Brain pericyte (primary cell): Measurements from ENCODE around the gene PATJ.
"Not testable (repeated sequence)": the region's sequence is repeated elsewhere in the genome, so short reads cannot be mapped to it uniquely, and the experiment has no call there.

Experiments
- DNase-seq: peaks from one replicate; pipeline ENCODE4 v3.0.0-alpha.2; 2012; ENCODE audit warnings: low read depth, low spot score

The PATJ gene

GRCh38 chr1:62177621-62178020 lies 435.3 kb downstream of the PATJ start:
- DNase-seq = no peak

- no peak for DNase-seq
Observed at GRCh38 chr1:62178372-62178771, 436.1 kb downstream of the PATJ start.

- DNase-seq = not testable (repeated sequence)
Observed at GRCh38 chr1:62180054-62180453, 437.8 kb downstream of the PATJ start.

GRCh38 chr1:62180639-62181038 lies 438.4 kb downstream of the PATJ start:
- DNase-seq = no peak

GRCh38 chr1:62181532-62181931 lies 439.3 kb downstream of the PATJ start:
- DNase-seq = no peak

- DNase-seq = not testable (repeated sequence)
Observed at GRCh38 chr1:62182157-62182556, 439.9 kb downstream of the PATJ start.

- DNase-seq = not testable (repeated sequence)
Observed at GRCh38 chr1:62183164-62184020, 441.1 kb downstream of the PATJ start.

GRCh38 chr1:62184336-62184735 lies 442.1 kb downstream of the PATJ start:
- DNase-seq = no peak

- not testable (repeated sequence) for DNase-seq
Observed at GRCh38 chr1:62185233-62185632, 443.0 kb downstream of the PATJ start.

- no peak for DNase-seq
Observed at GRCh38 chr1:62185677-62186076, 443.4 kb downstream of the PATJ start.

GRCh38 chr1:62187548-62187947 lies 445.3 kb downstream of the PATJ start:
- DNase-seq = no peak

GRCh38 chr1:62188111-62188510 lies 445.8 kb downstream of the PATJ start:
- DNase-seq = no peak

- DNase-seq = no peak
Observed at GRCh38 chr1:62194651-62195544, 452.6 kb downstream of the PATJ start, which contains the start of gene L1TD1. Gene L1TD1 (plus strand): TSS chr1:62194849. CDS start chr1:62206629, 11,780 bp downstream.

- DNase-seq = no peak
Observed at GRCh38 chr1:62196086-62196690, 453.9 kb downstream of the PATJ start.

GRCh38 chr1:62198069-62198780 lies 455.9 kb downstream of the PATJ start:
- DNase-seq = no peak

- DNase-seq = no peak
Observed at GRCh38 chr1:62198781-62199125, 456.5 kb downstream of the PATJ start.

- DNase-seq = no peak
Observed at GRCh38 chr1:62207187-62207586, 464.9 kb downstream of the PATJ start.

GRCh38 chr1:62208087-62208486 lies 465.8 kb downstream of the PATJ start:
- DNase-seq = no peak

- no peak for DNase-seq
Observed at GRCh38 chr1:62208970-62209369, 466.7 kb downstream of the PATJ start.

- no peak for DNase-seq
Observed at GRCh38 chr1:62209931-62210595, 467.8 kb downstream of the PATJ start.

GRCh38 chr1:62210960-62211359 lies 468.7 kb downstream of the PATJ start:
- no peak for DNase-seq
